Skeletal muscle satellite cell (primary cell): Measurements from ENCODE around the gene DFFA.
"Not testable (repeated sequence)": the region's sequence is repeated elsewhere in the genome, so short reads cannot be mapped to it uniquely, and the experiment has no call there.

Experiments
- H3K27me3 ChIP-seq: 2 replicates; pipeline ENCODE4 v1.7.0; 2013; ENCODE audit warnings: low read length; ENCODE audit not compliant: control insufficient read depth, insufficient read depth
- H3K36me3 ChIP-seq: 2 replicates; pipeline ENCODE4 v1.7.0; 2013; ENCODE audit warnings: mild to moderate bottlenecking, control low read depth, low read length; ENCODE audit not compliant: insufficient read depth
- H3K4me1 ChIP-seq: 2 replicates; pipeline ENCODE4 v1.7.0; 2013; ENCODE audit warnings: low read length; ENCODE audit not compliant: control insufficient read depth, insufficient read depth
- H3K4me2 ChIP-seq: 2 replicates; pipeline ENCODE4 v1.7.0; 2013; ENCODE audit warnings: mild to moderate bottlenecking, low read length
- H3K4me3 ChIP-seq: 2 replicates; pipeline ENCODE4 v1.7.0; 2013; ENCODE audit warnings: low read length
- H3K9ac ChIP-seq: 2 replicates; pipeline ENCODE4 v1.7.0; 2013; ENCODE audit warnings: mild to moderate bottlenecking, low read depth, low read length, moderate library complexity
- H3K9me3 ChIP-seq: replicated peaks from 2 replicates; pipeline ENCODE4 v1.7.0; 2013; ENCODE audit warnings: mild to moderate bottlenecking, control low read depth, low read length

Gene DFFA

DNA sequence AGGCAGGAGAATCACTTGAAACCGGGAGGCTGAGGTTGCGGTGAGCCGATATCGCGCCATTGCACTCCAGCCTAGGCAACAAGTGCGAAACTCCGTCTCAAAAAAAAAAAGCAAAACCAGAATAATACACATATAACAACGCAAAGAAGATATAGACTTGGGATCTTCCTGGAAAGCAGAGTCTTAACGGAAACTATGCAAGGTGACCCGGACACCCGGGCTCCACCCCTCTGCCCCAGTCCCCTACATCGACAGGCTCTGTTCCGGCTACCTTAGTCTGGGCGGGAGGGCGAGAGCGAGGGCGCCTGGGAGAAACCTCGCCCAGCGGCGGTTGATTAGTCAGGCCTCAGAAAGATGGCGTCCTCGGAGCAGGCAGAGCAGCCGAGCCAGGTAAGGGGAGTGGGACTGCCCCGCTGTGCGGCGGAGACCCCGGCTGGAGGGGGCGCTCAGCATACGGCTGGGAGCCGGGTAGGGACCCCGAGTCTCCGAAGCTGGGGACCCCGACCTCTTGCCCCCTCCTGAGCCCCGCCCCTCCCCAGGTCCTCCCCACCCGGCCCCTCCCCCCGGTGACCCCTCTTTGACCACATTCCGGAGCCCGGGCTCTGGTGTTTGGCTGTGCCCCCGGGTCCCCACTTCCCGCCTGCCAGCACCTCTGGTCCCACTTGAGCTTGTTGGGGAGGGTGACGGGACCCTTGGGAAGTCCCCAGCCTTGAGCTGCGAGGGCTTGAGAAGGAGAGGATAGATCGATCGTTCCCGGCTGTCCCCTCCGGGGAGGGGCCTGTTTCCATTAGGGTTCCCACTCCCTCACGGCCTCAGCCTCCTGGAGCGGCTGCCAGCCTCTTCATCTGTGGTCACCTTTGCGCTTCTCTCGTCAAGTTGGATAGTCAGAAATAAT, 2.5 kb upstream of the DFFA start, which contains the start of gene PEX14:
TSS of gene PEX14 (plus strand) at position 338 of the 895 bp plus-strand sequence. CDS start at position 355, 17 bp downstream.
- H3K4me2 ChIP-seq, result peak within 1 kb of the TSS; percentile 91
- peak within 1 kb of the TSS; percentile 97 for H3K4me3 ChIP-seq
- no peaks in the 10 kb centered on the region for H3K36me3 ChIP-seq
- peaks cover 18% of the 10 kb centered on the region for H3K4me1 ChIP-seq
- peak within 1 kb of the TSS; percentile 83 for H3K9ac ChIP-seq
- no peaks in the 10 kb centered on the region for H3K27me3 ChIP-seq
- H3K9me3 ChIP-seq, result no peaks in the 10 kb centered on the region

DNA sequence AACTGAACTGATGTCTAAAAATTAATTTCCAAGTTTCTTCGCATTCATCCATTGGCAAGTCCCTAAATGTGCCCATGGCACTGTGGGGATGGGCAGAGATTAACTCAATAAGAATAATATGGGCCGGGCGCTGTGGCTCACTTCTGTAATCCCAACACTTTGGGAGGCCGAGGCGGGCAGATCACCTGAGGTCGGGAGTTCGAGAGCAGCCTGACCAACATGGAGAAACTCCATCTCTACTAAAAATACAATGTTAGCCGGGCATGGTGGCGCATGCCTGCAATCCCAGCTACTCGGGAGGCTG, 1.9 kb upstream of the DFFA start:
- not testable (repeated sequence) for H3K9me3 ChIP-seq, H3K36me3 ChIP-seq, H3K27me3 ChIP-seq
- Histone ChIP-seq H3K4me3 (peak overlapping the region; percentile 97), H3K9ac (peak overlapping the region; percentile 83), H3K4me2 (peak overlapping the region; percentile 91), H3K4me1 (peaks cover 18% of the 10 kb centered on the region)

DNA sequence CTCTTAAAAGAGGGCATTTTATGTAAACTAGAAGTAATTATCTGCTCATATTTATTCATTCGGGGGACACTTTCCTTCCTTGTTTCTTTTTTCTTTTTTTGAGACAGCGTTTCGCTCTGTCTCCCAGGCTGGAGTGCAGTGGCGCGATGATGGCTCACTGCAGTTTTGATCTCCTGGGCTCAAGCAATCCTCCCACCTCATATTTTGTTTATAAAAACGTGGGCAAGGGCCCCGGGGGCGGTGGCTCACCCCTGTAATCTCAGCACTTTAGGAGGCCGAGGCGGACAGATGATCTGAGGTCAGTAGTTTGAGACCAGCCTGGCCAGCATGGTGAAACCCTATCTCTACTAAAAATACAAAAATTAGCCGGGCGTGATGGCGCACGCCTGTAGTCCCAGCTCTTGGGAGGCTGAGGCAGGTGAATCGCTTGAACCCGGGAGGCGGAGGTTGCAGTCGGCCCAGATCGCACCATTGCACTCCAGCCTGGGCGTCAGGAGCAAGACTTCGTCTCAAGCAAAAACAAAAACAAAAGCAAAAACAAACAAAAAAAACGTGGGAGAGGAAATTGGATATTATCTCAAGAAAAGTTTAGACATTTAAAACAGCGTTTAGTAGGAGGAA, 926 bp upstream of the DFFA start:
- H3K9me3 ChIP-seq, result no peaks in the 10 kb centered on the region
- peaks cover 8% of the 10 kb centered on the region for H3K36me3 ChIP-seq
- peak overlapping the region; percentile 99 for H3K4me2 ChIP-seq
- no peak overlapping the region for H3K9ac ChIP-seq
- H3K27me3 ChIP-seq, result no peaks in the 10 kb centered on the region
- peak overlapping the region; percentile 87 for H3K4me3 ChIP-seq
- H3K4me1 ChIP-seq, result peaks cover 18% of the 10 kb centered on the region

DNA sequence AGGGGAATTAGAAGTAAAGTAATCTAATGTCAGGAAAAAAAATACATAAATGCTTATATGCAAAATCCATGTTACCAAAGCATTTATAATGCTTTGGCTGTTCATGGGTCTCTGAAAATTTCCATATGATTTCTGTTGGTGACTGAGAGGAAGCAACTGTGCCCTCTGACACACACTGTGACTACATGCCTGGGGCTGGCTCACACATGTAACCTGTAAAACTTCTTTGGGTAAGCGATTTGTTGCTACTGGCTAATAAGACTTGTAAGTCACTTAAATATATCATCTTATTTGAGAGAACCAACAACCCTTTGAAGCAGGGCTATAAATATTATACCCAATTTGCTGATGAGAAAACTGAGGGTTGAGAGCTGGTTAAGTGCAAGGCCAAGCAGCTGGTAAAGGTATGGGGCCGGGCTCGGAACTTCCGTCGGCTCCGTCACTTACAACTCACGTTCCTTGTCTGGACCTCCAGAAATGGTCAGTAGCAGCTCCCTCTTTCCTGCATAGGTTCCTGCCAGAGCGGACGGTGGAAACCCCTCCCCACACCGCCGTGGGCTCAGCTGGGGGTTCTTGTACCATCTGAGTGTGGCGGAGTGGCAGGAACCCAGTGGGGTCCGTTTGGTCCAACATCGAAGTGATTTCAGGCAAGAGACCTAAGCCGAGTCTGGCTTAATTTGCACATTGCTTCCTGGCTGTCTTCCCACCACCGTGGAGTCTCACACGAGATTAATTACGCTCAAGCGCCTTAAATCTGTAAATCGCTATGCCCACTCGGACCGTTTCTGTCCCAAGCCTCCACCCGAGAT, 714 bp downstream of the DFFA start:
- peaks cover 18% of the 10 kb centered on the region for H3K4me1 ChIP-seq
- H3K36me3 ChIP-seq, result peaks cover 15% of the 10 kb centered on the region
- H3K4me3 ChIP-seq, result peak overlapping the region; percentile 87
- peak overlapping the region; percentile 80 for H3K9ac ChIP-seq
- H3K4me2 ChIP-seq, result peak overlapping the region; percentile 99
- no peaks in the 10 kb centered on the region for H3K9me3 ChIP-seq
- H3K27me3 ChIP-seq, result no peaks in the 10 kb centered on the region

DNA sequence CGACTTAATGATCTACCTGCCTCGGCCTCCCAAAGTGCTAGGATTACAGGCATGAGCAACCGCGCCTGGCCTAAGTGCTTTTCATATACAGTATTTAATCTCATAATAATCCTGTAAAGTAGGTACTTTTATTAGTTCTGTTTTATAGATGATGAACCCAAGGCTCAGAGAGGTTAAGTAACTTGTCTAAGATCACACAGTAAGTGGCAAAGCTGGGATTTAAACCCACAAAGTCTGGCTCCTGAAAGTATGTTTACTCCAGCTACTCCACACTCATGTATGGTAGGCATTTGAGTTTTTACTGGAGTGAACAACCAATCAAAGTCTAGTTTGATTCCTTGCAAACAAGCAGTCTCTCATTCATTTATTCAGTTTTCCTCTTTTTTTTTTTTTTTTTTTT, 2.3 kb downstream of the DFFA start:
- H3K36me3 ChIP-seq, result peaks cover 22% of the 10 kb centered on the region
- H3K4me2 ChIP-seq, result no peak overlapping the region
- no peaks in the 10 kb centered on the region for H3K9me3 ChIP-seq
- no peaks in the 10 kb centered on the region for H3K27me3 ChIP-seq
- no peak overlapping the region for H3K9ac ChIP-seq
- H3K4me3 ChIP-seq, result no peak overlapping the region
- H3K4me1 ChIP-seq, result peaks cover 11% of the 10 kb centered on the region

DNA sequence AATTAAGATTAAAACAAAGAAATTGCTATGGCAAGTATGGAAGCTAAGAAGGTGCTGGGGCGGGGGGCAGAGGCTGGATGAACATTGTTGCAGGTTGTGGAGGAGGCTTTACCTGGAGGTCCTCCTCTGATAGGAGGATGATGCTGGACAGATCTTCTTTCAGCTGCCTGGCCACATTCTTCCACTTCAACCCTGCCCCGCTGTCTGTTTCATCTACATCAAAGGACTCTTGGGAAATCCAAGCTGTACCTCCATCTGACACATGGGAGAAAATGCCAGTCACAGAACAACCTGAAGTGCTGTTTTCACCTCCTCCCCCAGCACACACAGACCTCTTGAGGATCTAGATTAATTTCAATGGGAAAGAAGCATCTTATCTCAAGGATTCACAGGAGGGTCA, 5.3 kb downstream of the DFFA start:
- Histone ChIP-seq H3K36me3 (peaks cover 37% of the 10 kb centered on the region), H3K27me3 (no peaks in the 10 kb centered on the region), H3K4me1 (peaks cover 8% of the 10 kb centered on the region), H3K4me2 (no peak overlapping the region), H3K4me3 (no peak overlapping the region), H3K9me3 (no peaks in the 10 kb centered on the region), H3K9ac (no peak overlapping the region)

DNA sequence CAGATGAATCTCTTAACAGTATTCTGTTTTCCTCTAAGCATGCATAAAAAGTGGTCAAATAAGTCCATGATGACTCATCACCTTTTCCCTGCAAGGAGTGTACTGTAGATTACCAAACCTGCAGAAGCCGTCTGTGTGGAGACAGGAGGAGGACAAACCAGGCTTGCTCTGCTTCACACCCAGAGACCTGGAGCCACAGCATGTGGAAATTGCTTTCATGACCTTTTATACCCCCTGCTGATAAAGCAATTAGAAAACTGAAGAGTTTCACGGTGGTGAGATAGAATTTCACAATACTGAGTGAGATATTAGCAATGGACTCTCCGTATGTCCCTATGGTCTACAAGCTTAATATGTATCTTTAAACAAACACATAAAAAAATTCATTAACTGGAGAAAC, 13.1 kb downstream of the DFFA start:
- Histone ChIP-seq H3K36me3 (peaks cover 22% of the 10 kb centered on the region), H3K9ac (no peak overlapping the region), H3K4me3 (no peak overlapping the region), H3K27me3 (no peaks in the 10 kb centered on the region), H3K4me2 (no peak overlapping the region), H3K4me1 (peaks cover 9% of the 10 kb centered on the region), H3K9me3 (no peaks in the 10 kb centered on the region)

DNA sequence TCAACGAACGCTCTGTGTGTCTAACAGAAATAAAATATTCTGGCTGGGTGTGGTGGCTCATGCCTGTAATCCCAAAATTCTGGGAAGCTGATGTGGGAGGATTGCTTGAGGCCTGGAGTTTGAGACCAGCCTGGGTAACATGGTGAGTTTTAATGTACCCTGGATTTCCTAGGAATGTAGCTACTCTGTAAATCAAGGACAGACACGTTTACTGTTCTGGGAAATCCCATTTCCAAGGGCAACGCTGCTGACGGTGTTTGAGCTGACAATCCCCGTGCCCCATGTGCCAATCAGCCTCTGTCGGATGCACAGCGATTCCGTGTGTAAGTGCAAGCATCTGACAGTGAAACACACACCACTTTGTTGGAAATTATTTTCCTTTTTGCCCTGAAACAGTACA, 14.5 kb downstream of the DFFA start:
- Histone ChIP-seq H3K4me2 (no peak overlapping the region), H3K4me3 (no peak overlapping the region), H3K4me1 (peaks cover 9% of the 10 kb centered on the region), H3K27me3 (no peaks in the 10 kb centered on the region), H3K9ac (no peak overlapping the region), H3K36me3 (peaks cover 16% of the 10 kb centered on the region), H3K9me3 (no peaks in the 10 kb centered on the region)

DNA sequence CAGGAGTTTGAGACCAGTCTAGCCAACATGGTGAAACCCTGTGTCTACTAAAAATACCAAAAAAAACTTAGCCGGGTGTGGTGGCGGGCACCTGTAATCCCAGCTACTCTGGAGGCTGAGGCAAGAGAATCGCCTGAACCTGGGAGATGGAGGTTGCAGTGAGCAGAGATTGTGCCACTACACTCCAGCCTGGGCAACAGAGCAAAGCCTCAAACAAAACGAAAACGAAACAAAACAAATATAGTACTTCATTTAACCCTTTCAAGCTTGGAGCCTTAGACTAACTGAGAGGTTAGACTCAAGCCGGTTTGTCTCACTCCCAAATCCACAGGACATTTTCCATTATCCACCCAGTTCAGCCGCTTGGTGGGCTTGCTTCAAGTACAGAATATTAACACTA, 14.9 kb downstream of the DFFA start:
- not testable (repeated sequence) for H3K9me3 ChIP-seq, H3K4me2 ChIP-seq, H3K4me1 ChIP-seq, H3K9ac ChIP-seq, H3K27me3 ChIP-seq, H3K4me3 ChIP-seq
- H3K36me3 ChIP-seq, result peaks cover 12% of the 10 kb centered on the region

DNA sequence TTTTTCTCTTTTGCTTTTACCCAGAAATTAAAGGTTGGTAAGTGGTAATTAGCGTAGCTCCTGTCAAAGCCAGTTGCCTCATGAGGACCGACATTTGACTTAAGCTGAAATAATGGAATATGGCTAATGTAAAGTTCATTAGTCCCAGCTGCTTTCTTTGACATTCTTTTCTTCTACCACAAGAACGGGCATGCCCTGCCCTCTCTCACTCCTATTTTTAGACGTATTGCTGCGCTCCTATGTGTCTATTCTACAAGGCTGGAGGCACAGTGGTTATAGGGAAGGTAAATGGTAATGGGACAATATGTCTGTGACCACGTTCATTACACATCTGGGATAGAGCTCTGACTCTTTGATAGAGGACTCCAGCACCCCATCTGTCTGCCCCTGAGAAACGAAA, 15.7 kb downstream of the DFFA start:
- Histone ChIP-seq H3K4me3 (no peak overlapping the region), H3K9me3 (no peaks in the 10 kb centered on the region), H3K36me3 (peaks cover 10% of the 10 kb centered on the region), H3K9ac (no peak overlapping the region), H3K4me2 (no peak overlapping the region), H3K27me3 (no peaks in the 10 kb centered on the region), H3K4me1 (peaks cover 9% of the 10 kb centered on the region)

DNA sequence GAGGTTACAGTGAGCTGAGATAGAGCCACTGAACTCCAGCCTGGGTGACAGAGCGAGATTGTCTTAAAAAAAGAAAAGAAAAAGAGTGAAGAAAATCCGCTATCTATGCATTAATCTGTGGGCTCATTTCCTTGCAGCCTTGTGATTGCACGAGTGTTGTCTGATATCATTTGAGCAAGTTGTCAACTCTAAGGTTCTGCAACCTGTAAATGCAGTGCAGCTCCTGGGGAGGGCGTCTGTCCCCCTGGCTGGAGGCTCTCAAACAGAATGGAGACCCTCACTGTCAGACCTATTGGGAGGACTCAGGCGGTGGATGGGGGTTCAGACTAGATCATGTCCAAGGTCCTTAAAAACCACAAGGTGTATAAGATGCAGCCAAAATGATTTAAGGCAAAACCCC, 16.3 kb downstream of the DFFA start:
- H3K4me1 ChIP-seq, result peaks cover 13% of the 10 kb centered on the region
- H3K4me3 ChIP-seq, result no peak overlapping the region
- H3K9me3 ChIP-seq, result no peaks in the 10 kb centered on the region
- no peaks in the 10 kb centered on the region for H3K27me3 ChIP-seq
- H3K36me3 ChIP-seq, result peaks cover 4% of the 10 kb centered on the region
- no peak overlapping the region for H3K9ac ChIP-seq
- no peak overlapping the region for H3K4me2 ChIP-seq
